ENCODE results near the gene DMXL2.
"Not testable (repeated sequence)": the region's sequence is repeated elsewhere in the genome, so short reads cannot be mapped to it uniquely, and the experiment has no call there.

DMXL2 gene

GRCh38 chr15:51622604-51623370 lies at the start of gene DMXL2:
Gene DMXL2 (minus strand): TSS chr15:51622771. CDS start chr15:51622545, 226 bp downstream.
- TF ChIP-seq GATA1 (IDR thresholded peaks at IDR 0.05; ENCODE audit: low read depth, low read length) (no peak), POLR2A (IDR thresholded peaks at IDR 0.05; ENCODE audit: low read length) (no peak)
- DNase-seq, result peak; percentile 60 to 66

GRCh38 chr15:51672155-51672687 lies 49.6 kb upstream of the DMXL2 start:
- DNase-seq, result no peak
- TF ChIP-seq GATA1 (IDR thresholded peaks at IDR 0.05; ENCODE audit: low read depth, low read length), result no peak
- TF ChIP-seq POLR2A (IDR thresholded peaks at IDR 0.05; ENCODE audit: low read length), result no peak

- TF ChIP-seq POLR2A (IDR thresholded peaks at IDR 0.05; ENCODE audit: low read length), result no peak
- TF ChIP-seq GATA1 (IDR thresholded peaks at IDR 0.05; ENCODE audit: low read depth, low read length), result no peak
- no peak for DNase-seq
These were observed 46.8 kb upstream of the DMXL2 start for GRCh38 chr15:51669381-51669780.

- no peak for DNase-seq
- TF ChIP-seq POLR2A (IDR thresholded peaks at IDR 0.05; ENCODE audit: low read length), result no peak
- no peak for TF ChIP-seq GATA1 (IDR thresholded peaks at IDR 0.05; ENCODE audit: low read depth, low read length)
These were observed 45.9 kb upstream of the DMXL2 start for GRCh38 chr15:51668446-51668845.

- DNase-seq, result no peak
- no peak for TF ChIP-seq POLR2A (IDR thresholded peaks at IDR 0.05; ENCODE audit: low read length)
- TF ChIP-seq GATA1 (IDR thresholded peaks at IDR 0.05; ENCODE audit: low read depth, low read length), result no peak
These were observed 44.9 kb upstream of the DMXL2 start for GRCh38 chr15:51667478-51667877.

- TF ChIP-seq POLR2A (IDR thresholded peaks at IDR 0.05; ENCODE audit: low read length) (no peak), GATA1 (IDR thresholded peaks at IDR 0.05; ENCODE audit: low read depth, low read length) (no peak)
- no peak for DNase-seq
These were observed 38.5 kb upstream of the DMXL2 start for GRCh38 chr15:51661072-51661471.

GRCh38 chr15:51658664-51659063 lies 36.1 kb upstream of the DMXL2 start:
- TF ChIP-seq POLR2A (IDR thresholded peaks at IDR 0.05; ENCODE audit: low read length), result no peak
- no peak for TF ChIP-seq GATA1 (IDR thresholded peaks at IDR 0.05; ENCODE audit: low read depth, low read length)
- DNase-seq, result peak; percentile 7 to 35

- not testable (repeated sequence) for DNase-seq
These were observed 33.0 kb upstream of the DMXL2 start for GRCh38 chr15:51655401-51656057.

GRCh38 chr15:51652084-51652668 lies 29.6 kb upstream of the DMXL2 start:
- DNase-seq, result peak; percentile 91 to 97
- TF ChIP-seq POLR2A (IDR thresholded peaks at IDR 0.05; ENCODE audit: low read length) (peak; percentile 44), GATA1 (IDR thresholded peaks at IDR 0.05; ENCODE audit: low read depth, low read length) (peak; percentile 59)

GRCh38 chr15:51649659-51650521 lies 27.3 kb upstream of the DMXL2 start:
- DNase-seq, result peak; percentile 83 to 88
- no peak for TF ChIP-seq GATA1 (IDR thresholded peaks at IDR 0.05; ENCODE audit: low read depth, low read length)
- no peak for TF ChIP-seq POLR2A (IDR thresholded peaks at IDR 0.05; ENCODE audit: low read length)

- not testable (repeated sequence) for DNase-seq
These were observed 26.1 kb upstream of the DMXL2 start for GRCh38 chr15:51648643-51649042.

- not testable (repeated sequence) for DNase-seq
These were observed 25.5 kb upstream of the DMXL2 start for GRCh38 chr15:51648101-51648500.

- TF ChIP-seq GATA1 (IDR thresholded peaks at IDR 0.05; ENCODE audit: low read depth, low read length) (peak; percentile 20), POLR2A (IDR thresholded peaks at IDR 0.05; ENCODE audit: low read length) (no peak)
- peak; percentile 85 to 92 for DNase-seq
These were observed 24.6 kb upstream of the DMXL2 start for GRCh38 chr15:51647128-51647562.

- DNase-seq, result no peak
- no peak for TF ChIP-seq POLR2A (IDR thresholded peaks at IDR 0.05; ENCODE audit: low read length)
- TF ChIP-seq GATA1 (IDR thresholded peaks at IDR 0.05; ENCODE audit: low read depth, low read length), result no peak
These were observed 20.1 kb upstream of the DMXL2 start for GRCh38 chr15:51642696-51643095.
